GM12878 (cell line): ENCODE data around the gene GYS2. TPM values are rescaled to one million over a fixed set of nuclear protein-coding genes. Genes with fewer than 3 reads are reported as not detected.
"Not testable (repeated sequence)": the region's sequence is repeated elsewhere in the genome, so short reads cannot be mapped to it uniquely, and the experiment has no call there.

Source experiments
- ATAC-seq: fragments of 200-7000 bp; cut with Tn5 transposase; 3 replicates; pipeline ENCODE4 v1.9.1; 2020; ENCODE audit warnings: mild to moderate bottlenecking, moderate library complexity
- BruUV-seq: library from RNA; stranded (reverse); fragments of 400-500 nt; replicated peaks from 2 replicates; lab custom pipeline; 2021; lab: Mats Ljungman, UMichigan
- CTCF ChIA-PET: fragments of 300-600 bp; sonication (Branson Sonifier 250); formaldehyde crosslinking; extraction: SDS; loops from one replicate; lab custom pipeline; 2021; ENCODE audit warnings: inconsistent platforms; lab: Yijun Ruan, JAX
- POLR2A ChIA-PET: fragments of 350-600 bp; formaldehyde crosslinking; extraction: SDS; loops from one replicate; lab custom pipeline; 2021; ENCODE audit warnings: inconsistent platforms; lab: Charles Lee
- RAD21 ChIA-PET: fragments of 300-600 bp; sonication (Branson Sonifier 250); formaldehyde crosslinking; loops from one replicate; lab custom pipeline; 2023; ENCODE audit warnings: antibody characterized with exemption; ENCODE audit not compliant: unreplicated experiment; lab: Charles Lee
- SMC1A ChIA-PET: fragments of 300-600 bp; sonication (Branson Sonifier 250); formaldehyde crosslinking; loops from one replicate; lab custom pipeline; 2023; ENCODE audit not compliant: unreplicated experiment, uncharacterized antibody; lab: Charles Lee
- DNase-seq: peaks from one replicate; pipeline ENCODE4 v3.0.0-alpha.2; 2011; ENCODE audit warnings: low read depth, low spot score
- FAIRE-seq: peaks from 3 replicates; lab custom pipeline; 2011; peaks lifted over from hg19 to GRCh38; lab: Jason Lieb, UNC
- H2AFZ ChIP-seq: 2 replicates; pipeline ENCODE4 v1.6.0; 2011; ENCODE audit warnings: low read depth, low read length, control low read depth; ENCODE audit not compliant: control insufficient read depth
- H3K27ac ChIP-seq: 2 replicates; pipeline ENCODE4 v1.5.1; 2011; ENCODE audit warnings: control low read depth; ENCODE audit not compliant: control insufficient read depth, insufficient read depth
- H3K27me3 ChIP-seq, 2 experiments: replicated peaks in 1 of 2; 2 replicates each; pipeline versions ENCODE4 v1.6.0 to v1.6.1; 2011; ENCODE audit warnings: low read length in 1 of 2; ENCODE audit not compliant: control insufficient read depth in 2 of 2, insufficient read depth in 2 of 2
- H3K36me3 ChIP-seq, 2 experiments: 2 replicates each; pipeline ENCODE4 v1.5.1; 2011; ENCODE audit warnings: low read length in 1 of 2; ENCODE audit not compliant: control insufficient read depth in 2 of 2, insufficient read depth in 2 of 2
- H3K4me1 ChIP-seq: 2 replicates; pipeline ENCODE4 v1.6.1; 2011; ENCODE audit warnings: mild to moderate bottlenecking, low read length, moderate library complexity, mixed read lengths; ENCODE audit not compliant: control insufficient read depth, insufficient read depth
- H3K4me2 ChIP-seq: 2 replicates; pipeline ENCODE4 v1.6.0; 2011; ENCODE audit warnings: control low read depth; ENCODE audit not compliant: control insufficient read depth, insufficient read depth
- H3K4me3 ChIP-seq: fragments of 200-600 bp; sonication (generic); 2 replicates; pipeline ENCODE4 v1.5.1; 2016
- H3K79me2 ChIP-seq: 2 replicates; pipeline ENCODE4 v1.6.0; 2011; ENCODE audit warnings: low read length; ENCODE audit not compliant: control insufficient read depth, insufficient read depth
- H3K9ac ChIP-seq: 2 replicates; pipeline ENCODE4 v1.8.0; 2011; ENCODE audit warnings: low read length, control low read depth, mixed read lengths; ENCODE audit not compliant: control insufficient read depth, insufficient read depth
- H3K9me3 ChIP-seq: replicated peaks from 3 replicates; pipeline ENCODE4 v1.5.1; 2011; ENCODE audit warnings: mild to moderate bottlenecking, low read length; ENCODE audit not compliant: control insufficient read depth, insufficient read depth
- H4K20me1 ChIP-seq: 2 replicates; pipeline ENCODE4 v1.6.0; 2011; ENCODE audit not compliant: control insufficient read depth, insufficient read depth
- RAD51 ChIP-seq: fragments of 450-650 bp; IDR thresholded peaks from 2 replicates; pipeline ENCODE4 v1.6.1; 2016; ENCODE audit warnings: moderate library complexity, mild to moderate bottlenecking, inconsistent platforms
- SMARCA5 ChIP-seq: fragments of 450-650 bp; IDR thresholded peaks from 2 replicates; pipeline ENCODE4 v1.6.1; 2017; ENCODE audit warnings: mild to moderate bottlenecking
- WGBS: methylation state at CpG from one replicate; pipeline ENCODE4 v1.1.6; 2016; ENCODE audit warnings: low lambda C conversion rate; ENCODE audit not compliant: insufficient replicate concordance, insufficient coverage; ENCODE audit errors: missing lambda C conversion rate; 5-methylcytosine and 5-hydroxymethylcytosine counted together
- in situ Hi-C: fragments of 300-500 bp; cut with MboI; formaldehyde crosslinking; loops from 9 replicates; pipeline ENCODE4 v1.14.3; 2018; ENCODE audit warnings: mixed read lengths
- intact Hi-C: fragments of 100-400 bp; cut with micrococcal nuclease; formaldehyde crosslinking; loops from one replicate; pipeline ENCODE4 v1.14.2; 2022; ENCODE audit not compliant: unreplicated experiment
- polyA plus RNA-seq, 11 experiments: library from polyadenylated mRNA; depleted of rRNA in 4 of 11; unstranded in 6 of 11; stranded (reverse) in 5 of 11; fragments of >200 nt; fragmentation: Nextera tagmentation in 4 of 11; fragmentation: Illumina TruSeq in 1 of 11; extraction: Ambion mirVana in 4 of 11; extraction: Trizol in 1 of 11; gene quantifications; 1 replicate in 1 of 11; 2 replicates in 10 of 11; pipeline versions ENCODE4 v1.2.1 to v1.2.3, GENCODE V29; 2011 to 2016; ENCODE audit warnings: inconsistent platforms in 2 of 11, missing spikeins in 2 of 11, low read depth in 1 of 11
- total RNA-seq, 4 experiments: library from RNA; depleted of rRNA in 3 of 4; stranded (reverse); fragments of >200 nt in 3 of 4; fragmentation: Illumina TruSeq in 1 of 4; extraction: Trizol in 1 of 4; gene quantifications; 2 replicates each; pipeline versions ENCODE4 v1.2.1 to v1.2.3, GENCODE V29; 2013 to 2021

The GYS2 gene
- total and polyA plus RNA-seq, 10 of the 15 experiments (the other 5 are each of a cell fraction or from before 2014, with no cell fraction given): not detected

GRCh38 chr12:21585485-21585884 lies 19.2 kb downstream of the GYS2 start:
- in situ Hi-C loops: no loop called here

GRCh38 chr12:21584403-21585182 lies 20.1 kb downstream of the GYS2 start:
- CTCF ChIA-PET, H3K4me3 ChIP-seq, H3K4me1 ChIP-seq, H4K20me1 ChIP-seq, SMC1A ChIA-PET, FAIRE-seq, H3K27me3 ChIP-seq, ATAC-seq, POLR2A ChIA-PET, H3K4me2 ChIP-seq, H3K9me3 ChIP-seq, H3K27ac ChIP-seq, in situ Hi-C loops, H3K9ac ChIP-seq, DNase-seq, RAD21 ChIA-PET, intact Hi-C loops, H2AFZ ChIP-seq, H3K79me2 ChIP-seq, BruUV-seq, H3K36me3 ChIP-seq: not testable (repeated sequence)
- WGBS: 47% methylated on average over 5 of the region's 5 CpGs

More at GRCh38 chr12:21585485-21585884, 19.2 kb downstream of the GYS2 start:
- ChIA-PET POLR2A (no interaction called here), RAD21 (no interaction called here), CTCF (no interaction called here)
- Histone ChIP-seq H3K4me2 (no peak overlapping the region), H3K9me3 (no peaks in the 10 kb centered on the region; the same call in 2 of the 3 replicates), H3K4me3 (no peak overlapping the region), H3K79me2 (no peaks in the 10 kb centered on the region), H2AFZ (no peak overlapping the region), H3K36me3 (no peaks in the 10 kb centered on the region), H3K27me3 (no peaks in the 10 kb centered on the region), H3K4me1 (no peaks in the 10 kb centered on the region), H4K20me1 (no peaks in the 10 kb centered on the region)
- BruUV-seq: no TSS peak
- no peak for FAIRE-seq
- DNase-seq: no peak
- 8% methylated on average over 3 of the region's 3 CpGs for WGBS
- intact Hi-C loops: no loop called here
- no peak for ATAC-seq
- TF ChIP-seq SMARCA5 (no peak), RAD51 (0 out of 2 replicates have a peak, but pooled peaks have one; percentile 25)
- TF ChIP-seq, all 136 proteins: peak for 1
- H3K9ac ChIP-seq: no peak overlapping the region
- no peak overlapping the region for H3K27ac ChIP-seq
- SMC1A ChIA-PET: no interaction called here
